Bone marrow (tissue), 2 donors: ENCODE data around the gene DYNC1LI2.
A peak's percentile ranks its signal among the peaks of the same experiment; 100 is the strongest.
"Not testable (repeated sequence)": the region's sequence is repeated elsewhere in the genome, so short reads cannot be mapped to it uniquely, and the experiment has no call there.

Experiments used
- DNase-seq, 2 donors: peaks; one replicate each; lab custom pipeline; 2025; lab: John Stamatoyannopoulos, UW

DYNC1LI2 gene

GRCh38 chr16:66751303-66751991, at the start of gene DYNC1LI2:
DYNC1LI2 (minus strand) TSS chr16:66751609; CDS start chr16:66751591, 18 bp downstream.
- DNase-seq = peak; percentile 17 to 94

- DNase-seq = no peak
Measured at GRCh38 chr16:66800856-66801255, 49.4 kb upstream of the DYNC1LI2 start.

- no peak for DNase-seq
Measured at GRCh38 chr16:66798161-66798560, 46.8 kb upstream of the DYNC1LI2 start.

GRCh38 chr16:66793984-66794383, 42.6 kb upstream of the DYNC1LI2 start:
- DNase-seq = not testable (repeated sequence)

GRCh38 chr16:66790130-66790733, 38.8 kb upstream of the DYNC1LI2 start:
- no peak for DNase-seq

- no peak for DNase-seq
Measured at GRCh38 chr16:66787427-66787826, 36.0 kb upstream of the DYNC1LI2 start.

- no peak for DNase-seq
Measured at GRCh38 chr16:66786551-66786950, 35.1 kb upstream of the DYNC1LI2 start.

GRCh38 chr16:66776457-66776856, 25.0 kb upstream of the DYNC1LI2 start:
- no peak for DNase-seq

GRCh38 chr16:66774981-66775380, 23.6 kb upstream of the DYNC1LI2 start:
- DNase-seq = no peak

GRCh38 chr16:66758086-66758485, 6.7 kb upstream of the DYNC1LI2 start:
- no peak for DNase-seq

GRCh38 chr16:66754819-66755218, 3.4 kb upstream of the DYNC1LI2 start:
- no peak for DNase-seq

GRCh38 chr16:66754211-66754610, 2.8 kb upstream of the DYNC1LI2 start:
- DNase-seq = no peak

GRCh38 chr16:66752958-66753357, 1.5 kb upstream of the DYNC1LI2 start:
- no peak for DNase-seq

- no peak for DNase-seq
Measured at GRCh38 chr16:66752379-66752778, 970 bp upstream of the DYNC1LI2 start.

GRCh38 chr16:66751992-66752322, 548 bp upstream of the DYNC1LI2 start:
- DNase-seq = no peak

GRCh38 chr16:66751053-66751302, 431 bp downstream of the DYNC1LI2 start:
- DNase-seq = no peak

- no peak for DNase-seq
Measured at GRCh38 chr16:66750279-66751052, 943 bp downstream of the DYNC1LI2 start.

- DNase-seq = peak in 1 of 2 donors; percentile 23
Measured at GRCh38 chr16:66746682-66747081, 4.7 kb downstream of the DYNC1LI2 start.

- DNase-seq = no peak
Measured at GRCh38 chr16:66746048-66746447, 5.4 kb downstream of the DYNC1LI2 start.

GRCh38 chr16:66741950-66742808, 9.2 kb downstream of the DYNC1LI2 start:
- DNase-seq = no peak

- DNase-seq = peak in 1 of 2 donors; percentile 7
Measured at GRCh38 chr16:66741169-66741900, 10.1 kb downstream of the DYNC1LI2 start.

- DNase-seq = peak in 1 of 2 donors; percentile 16
Measured at GRCh38 chr16:66740533-66740932, 10.9 kb downstream of the DYNC1LI2 start.
